Measurements from ENCODE around the gene RAP1GAP.
"Not testable (repeated sequence)": the region's sequence is repeated elsewhere in the genome, so short reads cannot be mapped to it uniquely, and the experiment has no call there.

Gene RAP1GAP

DNA sequence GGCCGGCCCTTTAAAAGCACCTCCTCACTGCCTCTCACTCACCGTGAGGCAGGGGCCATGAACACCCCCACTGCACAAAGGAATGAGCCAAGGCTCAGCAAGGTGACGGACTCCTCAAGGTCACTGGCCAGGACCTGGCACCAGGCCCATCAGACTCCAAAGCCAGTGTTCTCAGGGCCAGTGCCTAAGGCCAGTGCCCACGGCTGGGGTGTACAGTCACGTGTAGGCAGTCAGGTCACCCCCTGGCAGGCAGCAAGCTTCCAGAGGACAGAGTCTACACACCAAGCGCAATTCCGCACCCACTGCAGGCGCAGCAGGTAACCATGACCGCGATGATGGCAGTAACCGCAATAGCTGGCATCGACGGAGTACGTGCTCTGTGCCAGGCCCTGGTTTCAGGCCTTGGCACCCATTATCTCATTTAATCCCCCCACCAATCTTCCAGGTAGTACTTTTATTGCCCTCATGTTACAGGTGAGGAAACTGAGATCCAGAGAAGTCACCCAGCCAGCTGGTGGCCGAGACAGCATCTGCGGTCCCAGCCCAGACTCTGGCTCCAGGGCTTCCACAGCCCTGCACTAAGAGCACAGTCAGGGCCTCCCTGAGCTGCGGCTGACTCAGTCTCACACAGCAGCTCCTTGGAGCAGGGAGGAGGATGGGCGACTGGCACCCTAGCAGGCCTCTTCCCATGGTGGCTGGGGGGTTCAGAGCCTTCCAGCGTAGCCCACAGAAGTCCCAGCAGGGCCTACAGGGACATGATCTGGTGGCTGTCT lies 27.0 kb downstream of the RAP1GAP start:
- DNase-seq: no peak

- no peak for DNase-seq
These were observed 27.6 kb downstream of the RAP1GAP start for GRCh38 chr1:21641537-21641936.

GRCh38 chr1:21641076-21641475 lies 28.1 kb downstream of the RAP1GAP start:
- no peak for DNase-seq

- DNase-seq: no peak
These were observed 28.5 kb downstream of the RAP1GAP start for GRCh38 chr1:21640653-21641052.

DNA sequence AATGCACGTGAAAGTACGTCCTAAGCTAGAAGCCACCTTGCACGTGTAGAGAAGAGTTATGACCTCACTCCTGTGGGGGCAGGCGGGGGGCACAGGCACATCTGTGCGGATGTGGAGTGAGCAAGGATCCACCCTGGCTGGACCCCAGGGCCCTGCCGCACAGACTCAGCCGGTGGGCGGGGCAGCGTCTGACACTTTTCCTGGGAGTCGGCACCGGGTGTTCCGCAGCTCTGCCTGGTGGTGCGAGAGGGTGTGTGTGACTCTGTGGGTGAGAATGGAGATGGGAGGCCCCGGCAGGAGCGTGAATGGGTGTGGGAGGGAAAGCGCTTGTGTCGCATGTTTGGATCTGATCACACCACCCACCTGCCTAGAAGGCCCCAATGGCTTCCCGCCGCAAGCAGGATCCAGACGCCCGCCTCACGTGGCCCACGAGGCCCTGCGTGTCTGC lies 29.5 kb downstream of the RAP1GAP start:
- DNase-seq: no peak

- DNase-seq: no peak
These were observed 30.4 kb downstream of the RAP1GAP start for GRCh38 chr1:21638531-21639341.

- DNase-seq: no peak
These were observed 31.6 kb downstream of the RAP1GAP start for GRCh38 chr1:21637514-21637913.

GRCh38 chr1:21636029-21636428 lies 33.1 kb downstream of the RAP1GAP start:
- DNase-seq: no peak

- no peak for DNase-seq
These were observed 34.2 kb downstream of the RAP1GAP start for GRCh38 chr1:21634806-21635535.

GRCh38 chr1:21633992-21634805 lies 35.0 kb downstream of the RAP1GAP start:
- DNase-seq: no peak

DNA sequence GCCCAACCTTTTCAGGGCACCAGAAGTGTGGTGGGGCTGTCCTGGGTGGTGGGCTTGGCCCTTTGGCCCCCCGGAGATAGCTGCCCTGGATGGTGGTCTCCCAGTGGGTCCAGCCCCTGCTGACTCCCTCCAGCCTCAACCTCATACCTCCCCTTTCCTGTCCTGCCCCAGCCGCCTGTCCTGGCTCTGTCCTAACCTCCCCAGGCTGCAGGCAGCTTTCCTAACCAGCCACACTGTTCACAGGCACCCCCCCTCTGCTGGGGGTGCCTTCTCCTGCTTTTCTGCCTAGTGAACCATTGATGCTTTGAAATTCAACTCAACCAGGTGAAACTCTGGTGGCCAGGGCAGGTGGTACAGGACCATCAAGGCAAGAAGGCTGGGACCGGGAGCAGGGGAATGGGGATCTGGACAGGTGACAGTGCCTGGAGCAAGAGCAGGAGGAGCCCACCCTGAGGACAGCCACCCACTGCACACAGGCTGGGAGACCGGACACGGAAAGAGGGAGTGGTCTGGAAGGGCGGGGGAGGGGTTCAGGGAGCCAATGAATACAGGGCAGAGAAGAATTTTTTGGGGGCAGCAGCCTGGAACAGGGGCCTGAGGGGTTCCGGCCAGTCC lies 35.9 kb downstream of the RAP1GAP start:
- DNase-seq: no peak

- no peak for DNase-seq
These were observed 36.9 kb downstream of the RAP1GAP start for GRCh38 chr1:21631944-21632887.

DNA sequence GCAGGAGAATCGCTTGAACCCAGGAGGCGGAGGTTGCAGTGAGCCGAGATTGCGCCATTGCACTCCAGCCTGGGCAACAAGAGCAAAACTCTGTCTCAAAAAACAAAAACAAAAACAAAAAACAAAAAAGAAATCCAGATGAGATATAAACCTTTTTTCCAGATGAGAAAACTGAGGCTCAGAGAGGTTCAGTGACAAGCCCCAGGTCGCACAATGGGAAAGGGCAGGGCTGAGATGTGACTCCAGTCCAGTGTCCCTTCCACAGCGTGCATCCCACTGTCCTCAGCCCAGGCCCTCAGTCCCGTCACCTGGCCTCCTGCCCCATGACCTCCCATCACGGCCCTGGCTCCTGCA lies 37.6 kb downstream of the RAP1GAP start:
- DNase-seq: not testable (repeated sequence)

- no peak for DNase-seq
These were observed 38.4 kb downstream of the RAP1GAP start for GRCh38 chr1:21630571-21631343.

DNA sequence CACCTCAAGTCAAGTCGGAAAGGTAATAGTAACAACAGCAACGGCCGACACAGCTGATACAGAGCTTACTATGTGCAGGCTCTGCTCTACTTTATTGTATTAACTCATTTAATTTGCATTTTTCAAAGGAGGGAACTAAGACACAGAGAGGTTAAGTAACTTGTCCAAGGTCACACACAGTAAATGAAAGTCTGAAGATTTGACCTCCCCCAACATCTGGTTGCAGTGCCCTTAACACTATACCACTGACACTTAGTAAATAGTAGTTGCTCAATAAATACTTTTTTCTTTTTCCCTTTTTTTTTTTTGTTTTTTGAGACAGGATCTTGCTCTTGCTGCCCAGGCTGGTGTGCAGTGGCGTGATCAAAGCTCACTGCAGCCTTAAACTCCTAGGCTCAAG lies 39.2 kb downstream of the RAP1GAP start:
- no peak for DNase-seq

DNA sequence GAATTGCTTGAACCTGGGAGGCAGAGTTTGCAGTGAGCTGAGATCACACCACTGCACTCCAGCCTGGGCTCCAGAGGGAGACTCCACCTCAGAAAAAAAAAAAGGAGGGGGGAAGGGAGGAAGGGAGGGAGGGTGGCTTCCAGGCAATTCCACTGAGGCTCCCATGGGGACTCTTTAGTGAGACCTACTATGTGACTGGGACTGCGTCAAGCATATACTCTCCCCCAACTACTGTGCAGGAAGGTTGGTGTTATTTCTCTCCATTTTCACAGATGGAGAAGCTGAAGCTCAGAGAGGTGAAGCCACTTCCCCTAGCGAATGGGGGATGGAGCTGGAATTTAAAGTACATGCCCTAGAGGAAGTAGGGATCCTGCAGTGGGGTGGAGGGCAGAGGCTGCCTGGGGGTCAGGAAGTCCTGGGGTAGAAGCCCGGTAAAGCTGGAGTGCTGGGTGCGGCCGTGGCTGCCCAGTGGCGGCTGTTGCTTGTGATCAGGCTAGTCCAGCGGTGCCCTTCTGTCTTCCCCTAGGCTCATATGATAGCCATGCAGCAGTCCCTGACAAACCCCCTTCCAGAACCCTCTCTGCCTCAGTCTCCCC lies 40.3 kb downstream of the RAP1GAP start:
- no peak for DNase-seq

- no peak for DNase-seq
These were observed 42.2 kb downstream of the RAP1GAP start for GRCh38 chr1:21626921-21627339.

DNA sequence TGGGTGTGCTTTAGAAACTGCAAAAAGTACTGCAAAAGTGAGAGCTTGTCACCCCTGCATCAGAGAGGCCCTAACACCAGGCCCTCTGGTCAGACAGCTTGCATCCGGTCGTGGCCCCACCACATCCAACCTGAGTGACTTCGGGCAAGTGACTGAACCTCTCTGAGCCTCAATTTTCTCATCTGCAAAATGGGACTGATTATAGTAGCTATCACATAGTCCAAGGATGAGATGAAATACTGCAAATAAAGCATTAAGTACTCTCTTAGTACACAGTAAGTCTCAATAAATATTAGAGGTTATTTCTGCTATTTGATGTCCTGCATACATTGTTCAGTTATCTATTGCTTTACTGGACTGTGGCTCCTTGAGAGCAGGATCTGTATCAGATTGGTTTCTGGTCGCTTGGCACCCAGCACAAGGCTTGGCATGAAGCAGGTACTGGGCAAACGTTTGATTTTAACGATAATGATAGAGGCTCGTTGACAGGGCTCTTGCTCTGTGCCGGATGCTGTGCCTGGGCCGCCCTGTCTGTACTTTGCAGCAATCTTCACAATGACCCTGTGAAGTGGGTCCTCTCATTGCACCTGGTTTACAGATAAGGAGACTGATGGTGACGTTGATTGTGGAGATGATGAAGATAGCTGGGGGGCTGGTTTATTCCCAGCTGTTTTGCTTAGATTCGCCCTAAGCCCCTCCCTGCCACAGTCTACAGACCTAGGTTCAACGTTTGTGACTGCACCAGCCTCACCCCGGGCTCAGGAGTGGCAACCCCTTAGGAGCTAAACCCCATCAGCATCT lies 43.6 kb downstream of the RAP1GAP start:
- DNase-seq: no peak

Data from stimulated activated CD4-positive, alpha-beta T cell treated with anti-CD3 and anti-CD28 coated beads, Interleukin-4, amount 100 ng/mL, for 1 hour (primary cell).